OCI-LY7 (cell line): ENCODE data around the gene LRRC37A3. TPM values are rescaled to one million over a fixed set of nuclear protein-coding genes. Genes with fewer than 3 reads are reported as not detected.
"Not testable (repeated sequence)": the region's sequence is repeated elsewhere in the genome, so short reads cannot be mapped to it uniquely, and the experiment has no call there.

Experiments used
- BruUV-seq: library from RNA; stranded (reverse); fragments of 400-500 nt; replicated peaks from 2 replicates; lab custom pipeline; 2021; lab: Mats Ljungman, UMichigan
- CTCF ChIA-PET: fragments of 300-600 bp; sonication (Branson Sonifier 250); formaldehyde crosslinking; loops from one replicate; lab custom pipeline; 2022; ENCODE audit warnings: antibody characterized with exemption; ENCODE audit not compliant: unreplicated experiment; lab: Charles Lee
- POLR2A ChIA-PET: fragments of 300-600 bp; sonication (Branson Sonifier 250); formaldehyde crosslinking; loops from one replicate; lab custom pipeline; 2022; ENCODE audit warnings: antibody characterized with exemption; lab: Charles Lee
- DNase-seq: peaks from one replicate; pipeline ENCODE4 v3.0.0-alpha.2; 2015; ENCODE audit warnings: low spot score
- H2AFZ ChIP-seq: fragments of 200-600 bp; sonication (generic), shearing (Covaris generic); 2 replicates; pipeline ENCODE4 v1.6.1; 2014; ENCODE audit warnings: mild to moderate bottlenecking, antibody characterized with exemption, low read length, moderate library complexity
- H3K27ac ChIP-seq: fragments of 200-600 bp; sonication (generic); 2 replicates; pipeline ENCODE4 v1.5.1; 2014; ENCODE audit warnings: mixed run types, low read depth, mild to moderate bottlenecking, moderate library complexity, low read length, inconsistent platforms; ENCODE audit not compliant: poor library complexity, severe bottlenecking
- H3K36me3 ChIP-seq: fragments of 200-600 bp; sonication (generic); 2 replicates; pipeline ENCODE4 v1.6.1; 2014; ENCODE audit warnings: mild to moderate bottlenecking, antibody characterized with exemption, low read length, moderate library complexity, mixed read lengths; ENCODE audit not compliant: insufficient read depth
- H3K4me1 ChIP-seq: fragments of 200-600 bp; sonication (generic); 2 replicates; pipeline ENCODE4 v1.5.1; 2014; ENCODE audit warnings: mild to moderate bottlenecking, low read length; ENCODE audit not compliant: insufficient read depth, poor library complexity, severe bottlenecking
- H3K4me2 ChIP-seq: fragments of 200-600 bp; sonication (generic); 2 replicates; pipeline ENCODE4 v1.6.1; 2014; ENCODE audit warnings: mild to moderate bottlenecking, low read length
- H3K4me3 ChIP-seq: fragments of 200-600 bp; sonication (generic); 2 replicates; pipeline ENCODE4 v1.5.1; 2014; ENCODE audit warnings: mild to moderate bottlenecking, low read depth, low read length; ENCODE audit not compliant: poor library complexity, severe bottlenecking
- H3K79me2 ChIP-seq: fragments of 200-600 bp; sonication (generic); 2 replicates; pipeline ENCODE4 v1.6.1; 2016; ENCODE audit warnings: low read depth, mild to moderate bottlenecking, low read length, moderate library complexity, mixed read lengths; ENCODE audit not compliant: insufficient read depth
- H3K9me2 ChIP-seq: fragments of 200-600 bp; sonication (generic); 2 replicates; pipeline ENCODE4 v1.6.1; 2016; ENCODE audit warnings: mild to moderate bottlenecking, low read length, mixed read lengths; ENCODE audit not compliant: insufficient read depth
- H3K9me3 ChIP-seq: fragments of 200-600 bp; sonication (generic); 2 replicates; pipeline ENCODE4 v1.6.1; 2014; ENCODE audit warnings: mild to moderate bottlenecking, mixed run types, low read length, mixed read lengths
- H4K20me1 ChIP-seq: fragments of 200-600 bp; sonication (generic); 2 replicates; pipeline ENCODE4 v1.6.1; 2014; ENCODE audit warnings: mild to moderate bottlenecking, antibody characterized with exemption, low read length, moderate library complexity, mixed read lengths; ENCODE audit not compliant: insufficient read depth
- CTCF ChIP-seq: fragments of 200-600 bp; sonication (generic); conservative IDR thresholded peaks from 2 replicates; pipeline ENCODE4 v1.5.1; 2014; ENCODE audit warnings: mild to moderate bottlenecking, antibody characterized with exemption, low read length, moderate library complexity, mixed read lengths
- EZH2phosphoT487 ChIP-seq: fragments of 200-600 bp; sonication (generic); IDR thresholded peaks from 2 replicates; pipeline ENCODE4 v1.6.1; 2018; ENCODE audit warnings: low read depth, borderline replicate concordance, mild to moderate bottlenecking, mixed run types, antibody characterized with exemption, low read length, moderate library complexity, mixed read lengths
- intact Hi-C: fragments of 100-400 bp; cut with micrococcal nuclease; formaldehyde crosslinking; loops from one replicate; pipeline ENCODE4 v1.10.0; 2022; ENCODE audit not compliant: unreplicated experiment
- total RNA-seq, 2 experiments: library from RNA; depleted of rRNA in 1 of 2; stranded (reverse); fragments of >200 nt in 1 of 2; shearing (Covaris generic) in 1 of 2; gene quantifications; 2 replicates each; pipeline ENCODE4 v1.2.3, GENCODE V29; 2014 to 2022

Gene LRRC37A3
- total RNA-seq, 2 experiments from 2014 or later: 7.3 to 27.6 TPM

GRCh38 chr17:64936117-64936516 is 16.8 kb upstream of the LRRC37A3 start:
- CTCF ChIA-PET: no interaction called here

DNA sequence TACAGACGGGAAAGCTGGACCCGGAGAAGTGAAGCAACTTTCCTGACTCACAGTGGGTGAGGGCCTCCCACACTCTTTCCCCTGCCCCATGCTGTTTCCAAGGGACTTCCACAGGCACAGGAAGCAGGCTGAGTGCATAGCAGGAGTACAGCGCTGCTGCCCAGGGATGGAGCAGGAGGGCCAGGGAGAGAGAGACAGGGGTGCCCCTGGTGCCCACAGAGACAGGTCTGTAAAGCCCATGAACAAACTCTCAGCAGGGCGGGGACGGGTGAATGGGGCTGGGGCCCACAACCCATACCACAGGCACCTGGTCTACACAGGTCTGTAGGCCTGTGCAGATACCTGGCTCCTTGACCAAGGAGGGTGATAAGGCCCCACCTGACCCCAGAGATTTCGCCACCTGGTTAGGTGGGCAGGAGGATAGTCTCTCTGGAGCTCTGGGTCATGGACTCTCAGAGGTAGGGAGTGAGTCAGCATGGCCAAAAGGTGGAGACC is 15.1 kb upstream of the LRRC37A3 start:
- H3K9me3 ChIP-seq, H3K36me3 ChIP-seq, BruUV-seq, DNase-seq, H3K9me2 ChIP-seq, H3K4me2 ChIP-seq, H3K4me1 ChIP-seq, H4K20me1 ChIP-seq, CTCF ChIA-PET, H2AFZ ChIP-seq, POLR2A ChIA-PET, intact Hi-C loops, H3K27ac ChIP-seq, H3K4me3 ChIP-seq, H3K79me2 ChIP-seq: not testable (repeated sequence)

More at GRCh38 chr17:64936117-64936516, 16.8 kb upstream of the LRRC37A3 start:
- H3K79me2 ChIP-seq: no peaks in the 10 kb centered on the region
- no peaks in the 10 kb centered on the region for H4K20me1 ChIP-seq
- no peak for DNase-seq
- POLR2A ChIA-PET: no interaction called here
- H3K4me2 ChIP-seq: no peak overlapping the region
- H3K36me3 ChIP-seq: no peaks in the 10 kb centered on the region
- BruUV-seq: no TSS peak
- H3K27ac ChIP-seq: no peak overlapping the region
- no peak overlapping the region for H2AFZ ChIP-seq
- H3K4me3 ChIP-seq: no peak overlapping the region
- H3K9me3 ChIP-seq: no peaks in the 10 kb centered on the region
- H3K4me1 ChIP-seq: no peaks in the 10 kb centered on the region
- intact Hi-C loops: no loop called here
- H3K9me2 ChIP-seq: no peaks in the 10 kb centered on the region
- no peak for TF ChIP-seq CTCF
- TF ChIP-seq EZH2phosphoT487: no peak

GRCh38 chr17:64932850-64933249 is 13.6 kb upstream of the LRRC37A3 start:
- BruUV-seq, CTCF ChIA-PET, H3K9me3 ChIP-seq, intact Hi-C loops, DNase-seq, H2AFZ ChIP-seq, H3K36me3 ChIP-seq, H3K4me3 ChIP-seq, POLR2A ChIA-PET, H3K79me2 ChIP-seq, H3K27ac ChIP-seq, H3K4me2 ChIP-seq, H3K9me2 ChIP-seq, H4K20me1 ChIP-seq, H3K4me1 ChIP-seq: not testable (repeated sequence)

GRCh38 chr17:64930374-64930773 is 11.1 kb upstream of the LRRC37A3 start:
- H3K4me1 ChIP-seq, BruUV-seq, intact Hi-C loops, H3K4me3 ChIP-seq, H3K9me2 ChIP-seq, H3K36me3 ChIP-seq, H3K4me2 ChIP-seq, H3K79me2 ChIP-seq, H3K9me3 ChIP-seq, POLR2A ChIA-PET, H4K20me1 ChIP-seq, H3K27ac ChIP-seq, CTCF ChIA-PET, DNase-seq, H2AFZ ChIP-seq: not testable (repeated sequence)

- H3K9me3 ChIP-seq, H3K4me3 ChIP-seq, CTCF ChIA-PET, BruUV-seq, DNase-seq, intact Hi-C loops, H2AFZ ChIP-seq, H3K4me2 ChIP-seq, H3K4me1 ChIP-seq, H3K27ac ChIP-seq, H3K9me2 ChIP-seq, H3K36me3 ChIP-seq, H4K20me1 ChIP-seq, H3K79me2 ChIP-seq, POLR2A ChIA-PET: not testable (repeated sequence)
Measured at GRCh38 chr17:64929419-64930209, 10.3 kb upstream of the LRRC37A3 start.
